Left renal pelvis (tissue), 4 donors: Measurements from ENCODE around the gene TRAF4. TPM values are rescaled to one million over a fixed set of nuclear protein-coding genes. Genes with fewer than 3 reads are reported as not detected.
"Not testable (repeated sequence)": the region's sequence is repeated elsewhere in the genome, so short reads cannot be mapped to it uniquely, and the experiment has no call there.

ENCODE experiments used
- DNase-seq, 4 donors: peaks; one replicate each; pipeline ENCODE4 v3.0.0-alpha.2; 2013; ENCODE audit warnings: low read depth in 4 of 4, low spot score in 3 of 4
- polyA plus RNA-seq, 4 donors: library from polyadenylated mRNA; unstranded; fragments of 120-200 nt; gene quantifications; one replicate each; pipeline ENCODE4 v1.2.1, GENCODE V29; 2013; ENCODE audit not compliant: insufficient read length in 4 of 4

Gene TRAF4
- polyA plus RNA-seq, 4 donors = 72.1 to 163 (median 109) TPM

GRCh38 chr17:28714281-28714680 lies 29.5 kb upstream of the TRAF4 start:
- no peak for DNase-seq

- DNase-seq = no peak
Measured at GRCh38 chr17:28715217-28715616, 28.6 kb upstream of the TRAF4 start.

GRCh38 chr17:28716740-28717577 lies 26.9 kb upstream of the TRAF4 start:
- DNase-seq = no peak

GRCh38 chr17:28717578-28718332 lies 26.1 kb upstream of the TRAF4 start, which contains the start of gene RAB34:
TSS of gene RAB34 (minus strand) at chr17:28717868. CDS start at chr17:28717266, 602 bp downstream.
- DNase-seq = peak in 2 of 4 donors; percentile 87 to 90

- peak in 1 of 4 donors; percentile 60 for DNase-seq
Measured at GRCh38 chr17:28718333-28719020, 25.3 kb upstream of the TRAF4 start.

GRCh38 chr17:28719021-28719433 lies 24.8 kb upstream of the TRAF4 start:
- no peak for DNase-seq

GRCh38 chr17:28720247-28720996 lies 23.4 kb upstream of the TRAF4 start:
- DNase-seq = no peak

GRCh38 chr17:28720997-28721329 lies 22.8 kb upstream of the TRAF4 start:
- not testable (repeated sequence) for DNase-seq

GRCh38 chr17:28722417-28723158 lies 21.2 kb upstream of the TRAF4 start:
- DNase-seq = no peak

- no peak for DNase-seq
Measured at GRCh38 chr17:28723159-28723835, 20.5 kb upstream of the TRAF4 start.

GRCh38 chr17:28723836-28724499 lies 19.8 kb upstream of the TRAF4 start:
- DNase-seq = not testable (repeated sequence)

GRCh38 chr17:28724500-28725165 lies 19.2 kb upstream of the TRAF4 start:
- DNase-seq = no peak

- no peak for DNase-seq
Measured at GRCh38 chr17:28725166-28725659, 18.6 kb upstream of the TRAF4 start.

GRCh38 chr17:28725660-28726225 lies 18.1 kb upstream of the TRAF4 start:
- DNase-seq = no peak

- no peak for DNase-seq
Measured at GRCh38 chr17:28726226-28726626, 17.6 kb upstream of the TRAF4 start, which contains the start of gene TLCD1. TSS of gene TLCD1 (minus strand) at chr17:28726233. CDS start at chr17:28726097, 136 bp downstream.

GRCh38 chr17:28726627-28727491 lies 17.0 kb upstream of the TRAF4 start:
- peak in 1 of 4 donors; percentile 89 for DNase-seq
